HEK293 (cell line): ENCODE measurements around the gene CRYBG2.

ENCODE experiments used
- CTCF ChIA-PET: fragments of 350-600 bp; formaldehyde crosslinking; extraction: SDS; loops from one replicate; lab custom pipeline; 2021; ENCODE audit warnings: antibody characterized with exemption; lab: Yijun Ruan, JAX
- POLR2A ChIA-PET: fragments of 300-600 bp; formaldehyde crosslinking; extraction: SDS; loops from one replicate; lab custom pipeline; 2020; ENCODE audit warnings: antibody characterized with exemption, inconsistent platforms; lab: Yijun Ruan, JAX
- H3K27ac ChIP-seq: fragments of 200-500 bp; sonication (Bioruptor generic); 2 replicates; pipeline ENCODE4 v1.5.1; 2014; ENCODE audit warnings: low read depth, low read length, control low read depth, inconsistent platforms; ENCODE audit errors: extremely low read depth
- H3K36me3 ChIP-seq, 2 experiments: fragments of 200-500 bp in 1 of 2; sonication (Bioruptor generic) in 1 of 2; 1 replicate in 1 of 2; 2 replicates in 1 of 2; pipeline ENCODE4 v1.5.1; 2014 to 2017; ENCODE audit warnings: inconsistent platforms in 2 of 2, low read length in 2 of 2; ENCODE audit not compliant: control insufficient read depth in 2 of 2, insufficient read depth in 1 of 2
- H3K4me1 ChIP-seq: fragments of 200-500 bp; sonication (Bioruptor generic); 2 replicates; pipeline ENCODE4 v1.5.1; 2014; ENCODE audit warnings: mild to moderate bottlenecking, low read length, inconsistent platforms; ENCODE audit not compliant: control insufficient read depth, insufficient read depth
- H3K4me3 ChIP-seq: 2 replicates; pipeline ENCODE4 v1.5.1; 2011; ENCODE audit warnings: low read depth, mild to moderate bottlenecking, control low read depth, low read length, moderate library complexity
- H3K9me3 ChIP-seq: fragments of 200-500 bp; sonication (Bioruptor generic); 2 replicates; pipeline ENCODE4 v1.5.1; 2014; ENCODE audit warnings: low read depth, low read length, inconsistent platforms; ENCODE audit not compliant: control insufficient read depth, insufficient read depth
- EGR2 ChIP-seq: fragments of 450-650 bp; formaldehyde crosslinking; IDR thresholded peaks from 2 replicates; pipeline ENCODE4 v1.5.1; 2016; ENCODE audit warnings: low read depth, missing biosample characterization, missing genetic modification characterization
- KLF1 ChIP-seq: fragments of 450-650 bp; formaldehyde crosslinking; IDR thresholded peaks from 2 replicates; pipeline ENCODE4 v1.5.1; 2016; ENCODE audit warnings: missing biosample characterization, missing genetic modification characterization
- KLF16 ChIP-seq: fragments of 450-650 bp; formaldehyde crosslinking; IDR thresholded peaks from 2 replicates; pipeline ENCODE4 v1.5.1; 2017; ENCODE audit warnings: missing biosample characterization, missing genetic modification characterization
- PATZ1 ChIP-seq: fragments of 450-650 bp; formaldehyde crosslinking; IDR thresholded peaks from 2 replicates; pipeline ENCODE4 v1.5.1; 2016; ENCODE audit warnings: missing biosample characterization, missing genetic modification characterization
- SALL2 ChIP-seq: fragments of 450-650 bp; formaldehyde crosslinking; IDR thresholded peaks from 2 replicates; pipeline ENCODE4 v1.5.0; 2017; ENCODE audit warnings: missing biosample characterization, mild to moderate bottlenecking, missing genetic modification characterization, borderline replicate concordance
- SP3 ChIP-seq: fragments of 450-650 bp; formaldehyde crosslinking; IDR thresholded peaks from 2 replicates; pipeline ENCODE4 v1.5.1; 2016; ENCODE audit warnings: missing biosample characterization, missing genetic modification characterization
- TCF7L2 ChIP-seq: IDR thresholded peaks from 2 replicates; pipeline ENCODE4 v1.6.1; 2011; ENCODE audit warnings: low read depth, mild to moderate bottlenecking, inconsistent platforms, low read length, moderate library complexity, borderline replicate concordance
- ZIC2 ChIP-seq: fragments of 450-650 bp; formaldehyde crosslinking; IDR thresholded peaks from 2 replicates; pipeline ENCODE4 v1.5.1; 2016; ENCODE audit warnings: missing biosample characterization, missing genetic modification characterization
- ZNF140 ChIP-seq: fragments of 450-650 bp; formaldehyde crosslinking; IDR thresholded peaks from 2 replicates; pipeline ENCODE4 v1.5.1; 2016; ENCODE audit warnings: missing biosample characterization, missing genetic modification characterization
- ZNF335 ChIP-seq: fragments of 450-650 bp; formaldehyde crosslinking; conservative IDR thresholded peaks from 2 replicates; pipeline ENCODE4 v1.5.1; 2016; ENCODE audit warnings: missing biosample characterization, missing genetic modification characterization
- ZNF658 ChIP-seq: fragments of 450-650 bp; formaldehyde crosslinking; IDR thresholded peaks from 2 replicates; pipeline ENCODE4; 2016; ENCODE audit warnings: missing biosample characterization, missing genetic modification characterization
- ZNF707 ChIP-seq: fragments of 450-650 bp; formaldehyde crosslinking; IDR thresholded peaks from 2 replicates; pipeline ENCODE4 v1.5.1; 2016; ENCODE audit warnings: missing biosample characterization, missing genetic modification characterization
- TF ChIP-seq, protein P1 (sequence below): fragments of 450-650 bp; formaldehyde crosslinking; IDR thresholded peaks from 2 replicates; pipeline ENCODE4 v1.5.1; 2016; ENCODE audit warnings: missing biosample characterization, missing genetic modification characterization, borderline replicate concordance

CRYBG2 gene

GRCh38 chr1:26305667-26306289, 48.2 kb downstream of the CRYBG2 start:
- Histone ChIP-seq H3K4me3 (peak overlapping the region; percentile 94), H3K4me1 (no peaks in the 10 kb centered on the region), H3K9me3 (no peaks in the 10 kb centered on the region), H3K36me3 (peaks cover 0 to 3% of the 10 kb centered on the region in 2 experiments; a peak in 1 of 3 replicates), H3K27ac (no peak overlapping the region)
- ChIA-PET POLR2A (no interaction called here), CTCF (interaction anchor here (0.6 to 6.7 kb wide), 4 partner anchors 21 to 774 kb away, joined by 3 to 39 read pairs (median 6); partner anchors contain the start of gene SH3BGRL3)
- peak; percentile 75 for TF ChIP-seq ZNF335 (tag by site-specific recombination)
- no peak for TF ChIP-seq SP3 (tag by site-specific recombination)
- TF ChIP-seq KLF16 = 0 out of 2 replicates have a peak, but pooled peaks have one; percentile 39

DNA sequence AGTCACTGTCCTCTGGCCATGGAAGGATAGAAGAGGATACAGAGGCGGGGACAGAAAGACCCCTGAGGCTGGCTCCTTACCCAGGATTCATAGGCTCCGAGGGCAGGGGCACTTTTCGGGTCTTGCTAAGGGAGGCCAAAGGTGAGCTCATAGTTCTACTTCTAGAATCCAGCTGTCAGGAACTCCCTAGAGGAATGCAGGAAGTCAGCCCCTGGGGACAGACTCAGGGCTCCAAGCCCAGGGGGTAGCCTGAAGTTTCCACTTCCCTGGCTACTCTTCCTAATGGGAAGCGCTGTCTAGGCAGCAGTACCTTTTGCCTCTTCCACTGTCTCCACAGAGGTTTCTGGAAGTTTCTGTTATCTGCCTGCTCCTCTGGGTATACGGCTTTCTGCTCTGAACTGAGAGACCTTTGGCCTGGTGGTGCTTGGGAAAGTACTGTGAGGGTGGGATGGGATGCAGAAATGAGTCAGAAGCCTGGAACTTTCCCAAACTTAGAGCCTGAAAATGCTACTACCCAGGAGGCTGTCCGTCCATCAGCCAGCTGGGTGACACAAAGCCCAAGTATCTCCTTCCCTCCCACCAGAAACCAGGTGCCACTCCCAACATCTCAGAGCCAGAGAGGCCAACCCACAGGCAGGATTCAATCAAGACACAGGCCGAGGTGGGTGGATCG, 51.1 kb downstream of the CRYBG2 start:
- TF ChIP-seq EGR2 (tag by site-specific recombination) (peak; percentile 34; the same call in 1 of the 2 replicates), ZIC2 (tag by site-specific recombination) (peak; percentile 37; the same call in 1 of the 2 replicates)
- TF ChIP-seq, protein P1, sequence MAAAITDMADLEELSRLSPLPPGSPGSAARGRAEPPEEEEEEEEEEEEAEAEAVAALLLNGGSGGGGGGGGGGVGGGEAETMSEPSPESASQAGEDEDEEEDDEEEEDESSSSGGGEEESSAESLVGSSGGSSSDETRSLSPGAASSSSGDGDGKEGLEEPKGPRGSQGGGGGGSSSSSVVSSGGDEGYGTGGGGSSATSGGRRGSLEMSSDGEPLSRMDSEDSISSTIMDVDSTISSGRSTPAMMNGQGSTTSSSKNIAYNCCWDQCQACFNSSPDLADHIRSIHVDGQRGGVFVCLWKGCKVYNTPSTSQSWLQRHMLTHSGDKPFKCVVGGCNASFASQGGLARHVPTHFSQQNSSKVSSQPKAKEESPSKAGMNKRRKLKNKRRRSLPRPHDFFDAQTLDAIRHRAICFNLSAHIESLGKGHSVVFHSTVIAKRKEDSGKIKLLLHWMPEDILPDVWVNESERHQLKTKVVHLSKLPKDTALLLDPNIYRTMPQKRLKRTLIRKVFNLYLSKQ (tag by site-specific recombination) = no peak
- POLR2A ChIA-PET = no interaction called here
- H3K36me3 ChIP-seq = peaks cover 0 to 4% of the 10 kb centered on the region in 2 experiments; a peak in 1 of 3 replicates
- no peaks in the 10 kb centered on the region for H3K4me1 ChIP-seq
- CTCF ChIA-PET = interaction anchor here (0.8 to 1.2 kb wide), 3 partner anchors 14 to 19 kb away, joined by 3 to 7 read pairs (median 4); no protein-coding TSS in a partner anchor
- H3K4me3 ChIP-seq = no peak overlapping the region
- H3K9me3 ChIP-seq = no peaks in the 10 kb centered on the region
- H3K27ac ChIP-seq = no peak overlapping the region

DNA sequence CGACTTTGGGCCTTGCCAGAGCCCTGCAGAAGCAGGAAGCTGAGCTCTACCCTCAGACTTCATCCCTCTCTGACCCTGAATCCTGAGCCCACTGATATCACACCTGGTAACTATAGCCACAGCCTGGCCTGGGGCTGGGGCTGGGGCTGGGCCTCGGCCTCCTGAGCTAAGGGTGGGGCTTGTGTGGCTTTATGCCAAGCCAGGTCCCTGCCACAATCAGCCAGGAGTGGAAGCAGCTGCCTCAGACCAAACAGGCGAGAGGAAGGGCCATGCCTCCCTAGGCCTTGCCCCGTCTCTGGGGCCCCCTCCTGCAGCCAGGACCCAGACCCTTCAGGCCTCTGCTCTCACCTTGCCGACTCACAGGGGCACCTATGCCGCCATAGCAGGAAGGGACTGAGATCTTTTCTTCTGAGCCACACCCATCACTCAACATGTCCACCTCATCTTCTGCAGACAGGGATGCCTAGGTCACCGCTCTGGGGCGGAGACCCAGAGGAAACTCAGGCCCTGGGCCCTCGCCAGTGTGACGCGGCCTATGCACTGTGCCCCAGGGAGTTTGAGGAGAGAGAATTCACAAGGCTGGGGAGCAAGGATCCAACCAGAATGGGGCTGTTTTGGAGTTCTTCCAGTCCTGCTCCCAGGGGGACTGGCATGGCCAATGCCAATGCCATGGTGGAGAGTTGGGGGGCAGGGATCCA, 53.2 kb downstream of the CRYBG2 start:
- H3K4me1 ChIP-seq = no peaks in the 10 kb centered on the region
- no peak overlapping the region for H3K27ac ChIP-seq
- H3K36me3 ChIP-seq = peaks cover 0 to 23% of the 10 kb centered on the region in 2 experiments; a peak in 1 of 3 replicates
- no peaks in the 10 kb centered on the region for H3K9me3 ChIP-seq
- POLR2A ChIA-PET = interaction anchor here (0.6 to 1.6 kb wide), 3 partner anchors 9 to 16 kb away, joined by 3 to 5 read pairs (median 5); no protein-coding TSS in a partner anchor
- TF ChIP-seq TCF7L2 (no peak), ZNF707 (no peak), PATZ1 (no peak), SALL2 (tag by site-specific recombination) (no peak), KLF1 (tag by site-specific recombination) (0 out of 2 replicates have a peak, but pooled peaks have one; percentile 31), ZNF140 (tag by site-specific recombination) (no peak), ZNF658 (tag by site-specific recombination) (no peak)
- no peak overlapping the region for H3K4me3 ChIP-seq
- CTCF ChIA-PET = interaction anchor here (1.8 to 4.7 kb wide), 3 partner anchors 12 to 21 kb away, joined by 4 to 32 read pairs (median 4); no protein-coding TSS in a partner anchor
